Activated naive CD8-positive, alpha-beta T cell treated with anti-CD3 and anti-CD28 coated beads, Interleukin-2, amount 10 ng/mL, durations not matched to agents 7 days and 5 days (primary cell): ENCODE measurements around the gene SCAMP4. TPM values are rescaled to one million over a fixed set of nuclear protein-coding genes. Genes with fewer than 3 reads are reported as not detected.

Experiments
- ATAC-seq: fragments of 150-1000 bp; cut with Tn5 transposase; one replicate; pipeline ENCODE4 v1.10.0; 2021; ENCODE audit warnings: low read depth, moderate library complexity
- POLR2A ChIA-PET: fragments of 350-600 bp; sonication (Branson Sonifier 250); formaldehyde crosslinking; loops from one replicate; lab custom pipeline; 2021; ENCODE audit warnings: antibody characterized with exemption; lab: Charles Lee
- DNase-seq: peaks from one replicate; pipeline ENCODE4 v3.0.0; 2021
- H3K27ac Mint-ChIP-seq: one replicate; pipeline ENCODE4 v1.8.0; 2022; ENCODE audit warnings: mild to moderate bottlenecking, mixed read lengths
- H3K27me3 Mint-ChIP-seq: one replicate; pipeline ENCODE4 v1.8.0; 2022; ENCODE audit warnings: mild to moderate bottlenecking, moderate library complexity, mixed read lengths
- H3K36me3 Mint-ChIP-seq: one replicate; pipeline ENCODE4 v1.8.0; 2021; ENCODE audit warnings: mild to moderate bottlenecking, mixed read lengths
- H3K4me1 Mint-ChIP-seq: one replicate; pipeline ENCODE4 v1.8.0; 2021; ENCODE audit warnings: mixed read lengths
- H3K4me3 Mint-ChIP-seq: one replicate; pipeline ENCODE4 v1.8.0; 2022; ENCODE audit warnings: mild to moderate bottlenecking, moderate library complexity, mixed read lengths
- H3K9me3 Mint-ChIP-seq: one replicate; pipeline ENCODE4 v1.8.0; 2021; ENCODE audit warnings: mixed read lengths
- total RNA-seq, 2 experiments: library from RNA; stranded (reverse); gene quantifications; one replicate each; pipeline ENCODE4 v1.2.3, GENCODE V29; 2021

Gene SCAMP4
- total RNA-seq, 2 experiments from 2014 or later: 35.1 to 35.2 TPM

DNA sequence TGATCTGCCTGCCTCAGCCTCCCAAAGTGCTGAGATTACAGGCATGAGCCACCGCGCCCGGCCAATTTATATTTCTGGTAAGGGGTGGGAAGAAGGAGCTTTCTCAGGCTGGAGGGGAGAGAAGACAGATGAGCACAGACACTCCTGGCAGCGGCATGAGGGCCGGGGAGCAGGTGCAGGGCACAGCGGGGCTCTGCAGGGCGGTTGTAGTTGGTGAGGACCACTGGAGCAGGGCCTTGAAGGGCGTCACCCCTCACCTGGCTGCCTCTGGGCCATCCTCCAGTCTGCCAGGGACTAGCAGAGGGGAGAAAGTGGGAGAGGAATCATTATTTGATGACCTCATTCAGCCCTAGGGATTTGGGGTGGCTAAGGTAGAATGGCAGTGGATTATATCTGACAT, 27.2 kb downstream of the SCAMP4 start:
- Mint-ChIP-seq H3K27me3 (peaks cover 15% of the 10 kb centered on the region), H3K36me3 (peaks cover 19% of the 10 kb centered on the region), H3K9me3 (peaks cover 16% of the 10 kb centered on the region), H3K4me1 (peaks cover 13% of the 10 kb centered on the region), H3K27ac (no peak overlapping the region), H3K4me3 (no peak overlapping the region)
- ATAC-seq: no peak
- POLR2A ChIA-PET: interaction anchor here (0.6 to 1.8 kb wide), 4 partner anchors 29 to 79 kb away, joined by 3 to 6 read pairs (median 4); no protein-coding TSS in a partner anchor
- DNase-seq: no peak

DNA sequence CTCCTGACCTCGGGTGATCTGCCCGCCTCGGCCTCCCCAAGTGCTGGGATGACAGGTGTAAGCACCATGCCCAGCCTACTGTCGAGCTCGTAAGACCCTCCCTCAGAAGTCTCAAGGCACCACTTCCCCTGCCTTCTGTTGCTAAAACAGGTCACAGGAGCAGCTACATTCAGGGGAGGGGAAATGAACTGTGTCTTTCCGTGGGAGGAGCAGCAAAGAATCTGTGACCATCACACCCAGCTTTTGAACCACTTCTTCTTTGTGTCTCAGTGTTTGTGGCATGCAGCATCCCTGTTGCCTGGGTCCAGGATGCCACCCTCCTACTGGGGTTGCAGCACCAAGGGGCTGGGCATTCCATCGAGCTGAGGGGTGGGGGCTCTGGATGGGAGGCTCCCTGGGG, 28.0 kb downstream of the SCAMP4 start:
- H3K9me3 Mint-ChIP-seq: peaks cover 16% of the 10 kb centered on the region
- H3K27ac Mint-ChIP-seq: no peak overlapping the region
- ATAC-seq (no peak), DNase-seq (no peak)
- POLR2A ChIA-PET: interaction anchor here (0.6 to 1.8 kb wide), 2 partner anchors 30 to 36 kb away, joined by 3 to 5 read pairs; no protein-coding TSS in a partner anchor
- H3K36me3 Mint-ChIP-seq: peaks cover 19% of the 10 kb centered on the region
- H3K27me3 Mint-ChIP-seq: peaks cover 15% of the 10 kb centered on the region
- H3K4me1 Mint-ChIP-seq: peaks cover 7% of the 10 kb centered on the region
- H3K4me3 Mint-ChIP-seq: no peak overlapping the region

DNA sequence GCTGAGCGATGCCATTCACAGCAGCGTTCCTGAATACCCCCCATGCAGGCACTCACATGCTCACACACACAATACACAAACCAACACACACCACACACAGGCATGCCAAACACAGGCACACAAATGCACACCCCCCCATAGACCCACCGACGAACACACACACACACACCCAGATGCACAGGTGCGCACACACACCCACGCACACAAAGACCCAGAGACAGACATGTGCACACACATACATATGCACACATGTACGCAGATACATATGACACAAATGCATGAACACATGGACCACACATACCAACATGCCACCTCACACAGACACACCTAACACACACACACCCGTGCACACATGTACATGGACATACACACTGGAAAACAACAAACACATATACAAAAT, 28.7 kb downstream of the SCAMP4 start:
- DNase-seq: no peak
- Mint-ChIP-seq H3K36me3 (peaks cover 19% of the 10 kb centered on the region), H3K4me3 (no peak overlapping the region), H3K4me1 (peaks cover 7% of the 10 kb centered on the region), H3K9me3 (peaks cover 16% of the 10 kb centered on the region), H3K27me3 (peaks cover 13% of the 10 kb centered on the region), H3K27ac (no peak overlapping the region)
- no peak for ATAC-seq
- POLR2A ChIA-PET: no interaction called here

DNA sequence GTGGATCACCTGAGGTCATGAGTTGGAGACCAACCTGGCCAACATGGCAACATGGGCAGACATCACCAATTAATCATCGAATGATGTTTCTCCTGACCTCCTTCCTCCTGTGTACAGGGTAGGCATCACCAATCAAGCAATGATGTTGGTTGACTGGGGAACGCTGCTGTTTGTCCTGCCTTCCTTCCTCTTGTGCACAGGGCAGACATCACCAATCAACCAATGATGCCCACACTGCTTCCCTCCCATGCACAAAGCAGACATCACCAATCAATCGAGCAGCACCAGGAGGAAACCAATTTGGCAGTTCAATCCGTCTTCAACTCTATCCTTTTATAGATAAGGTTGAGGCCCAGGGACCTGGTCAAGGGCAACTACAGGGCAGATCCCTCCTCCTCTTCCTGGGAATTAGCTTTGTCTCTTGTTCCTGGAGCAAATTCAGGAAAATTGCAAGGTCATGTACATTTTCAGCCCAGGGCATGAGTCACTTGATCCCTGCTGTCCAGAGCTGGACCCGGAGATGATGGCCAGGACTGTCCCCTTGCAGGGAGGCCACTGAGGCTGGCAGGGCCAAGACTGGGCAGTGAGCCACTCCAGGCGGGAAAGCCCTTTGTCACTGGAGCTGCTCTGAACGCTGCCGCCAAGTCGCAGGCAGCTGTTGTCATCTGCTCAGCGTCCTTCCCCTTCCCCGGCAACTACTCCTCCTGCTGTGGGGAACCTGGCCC, 30.4 kb downstream of the SCAMP4 start:
- DNase-seq: no peak
- no peak overlapping the region for H3K27ac Mint-ChIP-seq
- H3K27me3 Mint-ChIP-seq: peaks cover 9% of the 10 kb centered on the region

DNA sequence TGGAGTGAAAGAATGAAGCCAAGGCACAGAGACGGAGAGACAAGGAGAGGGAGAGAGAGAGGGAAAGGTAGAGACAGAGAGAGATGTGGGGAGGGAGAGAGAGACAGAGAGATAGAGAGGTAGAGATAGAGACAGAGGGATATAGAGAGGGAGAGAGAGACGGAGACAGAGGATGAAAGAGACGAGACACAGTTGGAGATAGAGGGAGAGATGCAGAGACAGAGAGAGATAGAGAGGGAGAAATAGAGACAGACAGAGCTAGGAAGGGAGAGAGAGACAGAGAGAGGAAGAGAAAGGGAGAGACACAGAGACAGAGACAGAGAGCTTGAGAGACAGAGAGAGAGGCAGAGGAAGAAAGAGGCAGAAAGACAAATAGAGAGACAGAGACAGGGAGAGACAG, 31.2 kb downstream of the SCAMP4 start:
- Mint-ChIP-seq H3K27me3 (peaks cover 6% of the 10 kb centered on the region), H3K27ac (peak overlapping the region; percentile 67), H3K4me3 (no peak overlapping the region), H3K36me3 (peaks cover 19% of the 10 kb centered on the region), H3K9me3 (peaks cover 16% of the 10 kb centered on the region), H3K4me1 (peaks cover 15% of the 10 kb centered on the region)
- POLR2A ChIA-PET: no interaction called here
- no peak for DNase-seq
- no peak for ATAC-seq

More for the DNA sequence above, 30.4 kb downstream of the SCAMP4 start:
- H3K4me1 Mint-ChIP-seq: peaks cover 15% of the 10 kb centered on the region
- ATAC-seq: peak; percentile 10
- POLR2A ChIA-PET: no interaction called here
- H3K4me3 Mint-ChIP-seq: no peak overlapping the region
- peaks cover 19% of the 10 kb centered on the region for H3K36me3 Mint-ChIP-seq
- peaks cover 16% of the 10 kb centered on the region for H3K9me3 Mint-ChIP-seq

DNA sequence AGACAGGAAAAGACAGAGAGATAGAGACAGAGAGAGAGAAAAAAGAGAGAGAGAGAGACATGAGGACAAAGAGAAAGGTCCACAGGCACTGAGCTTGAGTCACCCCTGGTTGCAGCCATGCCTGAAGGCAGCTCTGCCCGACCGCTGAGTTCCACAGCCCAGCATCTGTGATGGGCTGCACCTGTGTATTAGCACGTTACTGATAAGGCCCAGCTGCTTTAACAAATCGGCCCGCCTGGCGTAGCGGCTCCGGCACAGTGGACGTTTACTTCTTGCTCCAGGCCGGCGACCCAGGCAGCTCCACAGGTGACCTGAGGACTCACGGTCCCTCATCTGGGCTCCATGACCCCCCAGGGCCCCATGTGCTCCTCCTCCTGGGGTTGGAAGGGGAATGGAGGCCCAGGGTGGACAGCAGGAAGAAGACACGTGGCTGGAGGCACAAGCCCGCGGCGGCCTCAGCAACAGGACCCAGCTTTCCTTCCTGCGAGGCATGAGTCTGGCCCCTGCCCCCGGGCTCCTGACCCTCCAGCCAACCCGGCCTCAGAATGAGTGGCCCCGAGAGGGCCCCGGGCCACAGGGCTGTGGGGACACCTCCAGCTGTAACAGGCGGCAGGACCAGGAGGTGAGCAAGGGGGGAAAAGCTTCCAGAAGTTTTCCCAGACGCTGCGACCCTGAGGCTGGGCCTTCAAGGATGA, 31.9 kb downstream of the SCAMP4 start:
- ATAC-seq (no peak), DNase-seq (no peak)
- H3K4me1 Mint-ChIP-seq: peaks cover 15% of the 10 kb centered on the region
- POLR2A ChIA-PET: no interaction called here
- H3K27me3 Mint-ChIP-seq: peaks cover 6% of the 10 kb centered on the region
- no peak overlapping the region for H3K4me3 Mint-ChIP-seq
- peaks cover 12% of the 10 kb centered on the region for H3K9me3 Mint-ChIP-seq
- peak overlapping the region; percentile 67 for H3K27ac Mint-ChIP-seq
- peaks cover 14% of the 10 kb centered on the region for H3K36me3 Mint-ChIP-seq

DNA sequence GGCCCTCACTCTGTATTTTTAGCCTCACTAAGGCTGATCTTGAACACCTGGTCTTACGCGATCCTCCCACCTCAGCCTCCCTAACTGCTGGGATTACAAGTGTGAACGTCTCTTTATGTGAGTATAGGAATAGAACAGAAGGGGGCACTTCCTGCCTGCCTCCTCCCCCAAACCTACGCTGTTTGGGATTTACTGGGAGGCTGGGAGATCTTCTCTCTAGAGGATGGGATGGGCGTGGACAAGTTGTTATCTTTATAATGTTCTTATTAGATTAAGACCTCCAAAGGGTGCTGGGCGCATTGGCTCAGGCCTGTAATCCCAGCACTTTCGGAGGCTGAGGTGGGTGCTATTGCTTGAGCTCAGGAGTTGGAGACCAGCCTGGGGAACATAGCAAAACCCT, 32.9 kb downstream of the SCAMP4 start:
- Mint-ChIP-seq H3K27me3 (peaks cover 3% of the 10 kb centered on the region), H3K4me1 (peaks cover 18% of the 10 kb centered on the region), H3K27ac (no peak overlapping the region), H3K4me3 (no peak overlapping the region), H3K9me3 (peaks cover 9% of the 10 kb centered on the region), H3K36me3 (peaks cover 14% of the 10 kb centered on the region)
- no peak for DNase-seq
- POLR2A ChIA-PET: interaction anchor here (0.7 to 1.2 kb wide), 2 partner anchors 42 to 124 kb away, joined by 6 read pairs; no protein-coding TSS in a partner anchor
- no peak for ATAC-seq

DNA sequence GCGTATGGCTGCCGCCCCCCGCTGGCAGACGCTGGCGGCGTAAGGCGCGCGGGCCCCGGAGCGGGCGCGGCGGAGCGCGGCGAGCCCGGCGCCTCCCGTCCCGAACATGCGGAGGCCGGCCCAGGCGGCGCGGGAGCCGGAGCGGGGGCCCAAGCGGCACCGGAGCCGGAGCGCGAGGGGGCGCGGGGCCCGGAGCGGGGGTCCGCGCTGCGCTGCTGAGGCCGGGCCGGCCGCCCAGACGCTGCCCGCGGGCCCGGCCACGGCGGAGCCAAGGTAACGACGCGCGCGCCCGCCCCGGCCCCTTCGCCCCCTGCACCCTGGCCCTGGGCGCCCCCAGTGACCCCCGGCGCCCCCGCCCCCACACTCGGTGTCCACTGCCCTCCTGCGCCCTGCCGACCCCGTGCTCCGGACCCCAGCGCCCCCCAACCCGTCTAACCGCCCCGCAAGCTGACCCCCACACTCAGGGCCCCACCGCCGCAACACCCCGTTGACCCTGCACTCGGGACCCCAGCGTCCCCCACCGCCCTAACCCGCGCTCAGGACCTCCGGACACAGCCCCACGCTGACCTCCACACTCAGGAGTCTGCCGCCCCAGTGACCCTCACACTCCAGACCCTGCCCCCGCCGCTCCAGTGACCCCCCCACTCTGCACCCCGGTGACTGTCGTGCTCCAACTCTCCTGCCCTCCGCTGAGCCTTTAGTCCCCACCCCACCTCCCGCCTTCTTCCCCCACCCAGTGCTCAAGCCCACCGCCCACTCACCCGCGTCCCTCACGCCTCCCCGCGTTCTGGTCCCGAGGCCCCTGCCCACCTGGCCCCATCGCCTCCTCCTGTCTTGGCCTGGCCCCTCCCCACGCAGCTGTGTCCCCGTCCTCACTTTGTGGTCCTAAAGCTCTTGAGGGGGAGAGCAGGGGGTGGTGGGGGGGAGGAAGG, 36.2 kb downstream of the SCAMP4 start, which contains the start of gene CSNK1G2:
Gene CSNK1G2, plus strand, starts transcription at position 27 of the 932 bp plus-strand sequence. CDS start 28,601 bp downstream, outside the sequence.
- Mint-ChIP-seq H3K4me3 (peak within 1 kb of the TSS; percentile 97), H3K9me3 (no peaks in the 10 kb centered on the region), H3K4me1 (peaks cover 24% of the 10 kb centered on the region), H3K27ac (peak within 1 kb of the TSS; percentile 95), H3K27me3 (peaks cover 3% of the 10 kb centered on the region), H3K36me3 (peaks cover 8% of the 10 kb centered on the region)
- POLR2A ChIA-PET: interaction anchor here (0.6 to 2.2 kb wide), 8 partner anchors 12 to 423 kb away, joined by 3 to 11 read pairs (median 4); partner anchors contain the start of gene ABHD17A
- ATAC-seq (peak; percentile 52), DNase-seq (no peak)

DNA sequence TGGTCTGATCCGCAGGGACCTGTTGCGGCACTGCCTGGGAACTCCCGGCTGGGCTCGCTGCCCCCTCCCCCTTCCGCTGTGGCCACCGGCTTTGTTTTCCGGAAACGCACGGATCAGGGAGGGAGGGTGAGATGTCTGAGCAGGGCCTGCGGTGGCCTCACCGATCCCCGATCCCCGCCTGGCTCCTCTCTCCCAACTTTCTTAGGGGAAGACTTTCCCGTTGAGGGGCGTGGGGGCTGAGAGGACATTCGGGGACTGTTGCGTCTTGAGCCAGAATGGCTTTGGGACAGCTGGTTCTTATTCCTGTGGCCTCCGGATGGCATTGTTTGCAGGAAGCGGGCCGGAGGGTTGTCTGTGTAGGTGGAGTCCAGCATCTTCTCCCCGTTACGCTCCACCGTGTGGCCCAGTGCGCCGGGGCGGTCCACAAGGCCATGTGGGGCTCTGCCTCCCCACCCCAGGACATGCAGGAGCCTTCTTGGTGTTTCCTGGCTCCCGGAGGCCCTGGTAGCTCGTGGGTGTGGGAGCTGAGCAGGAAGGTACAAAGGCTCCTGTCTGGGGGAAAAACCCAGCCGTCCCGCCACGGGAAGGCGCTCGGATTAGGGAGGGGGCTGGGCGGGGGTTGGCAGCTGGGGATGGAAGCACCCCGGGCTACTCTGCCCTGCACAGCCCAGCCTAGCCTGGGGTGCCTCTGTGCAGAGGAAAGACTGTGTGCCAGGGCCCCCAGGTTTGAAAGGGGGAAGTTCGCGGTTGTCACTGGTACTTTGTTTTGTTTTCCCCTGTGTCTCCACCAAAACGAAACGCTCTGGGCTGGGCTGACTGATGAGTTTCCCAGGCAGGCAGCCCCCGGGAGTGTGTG, 37.1 kb downstream of the SCAMP4 start:
- Mint-ChIP-seq H3K4me1 (peaks cover 23% of the 10 kb centered on the region), H3K9me3 (no peaks in the 10 kb centered on the region), H3K27ac (peak overlapping the region; percentile 95), H3K27me3 (no peaks in the 10 kb centered on the region), H3K36me3 (peaks cover 4% of the 10 kb centered on the region), H3K4me3 (peak overlapping the region; percentile 97)
- POLR2A ChIA-PET: interaction anchor here (0.6 to 2.2 kb wide), 13 partner anchors 11 to 422 kb away, joined by 3 to 11 read pairs (median 4); partner anchors contain the start of gene ABHD17A
- ATAC-seq (peak; percentile 48), DNase-seq (peak; percentile 81)

DNA sequence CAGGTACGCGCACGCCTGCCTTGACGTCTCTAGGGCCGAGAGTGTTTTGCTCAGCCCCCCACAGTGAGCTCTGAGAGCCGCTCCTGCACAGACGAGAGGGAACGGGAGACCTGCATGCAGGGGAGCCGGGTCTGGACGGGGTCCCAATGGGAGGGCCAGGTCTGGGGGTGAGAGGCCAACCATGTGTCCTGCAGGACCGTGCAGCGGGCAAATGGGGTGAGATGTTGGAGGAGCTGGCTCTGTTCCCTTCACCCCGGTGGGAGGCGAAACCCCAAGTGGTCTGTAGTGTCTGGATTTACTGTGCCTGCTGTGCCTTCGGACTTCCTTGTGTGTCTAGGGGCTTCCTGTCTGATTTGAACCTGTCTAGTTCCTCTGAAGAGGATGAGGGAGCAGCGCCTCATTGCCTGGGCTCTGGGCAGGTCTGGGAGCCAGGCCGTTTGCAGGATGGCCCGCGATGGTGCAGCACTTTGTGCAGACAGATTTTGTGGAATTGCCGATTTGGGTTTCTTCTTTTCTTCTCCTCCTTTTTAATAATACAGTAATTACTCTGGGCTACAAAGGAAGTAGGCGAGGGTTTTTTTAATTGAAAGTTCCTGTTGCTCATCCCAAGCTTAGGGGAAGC, 37.8 kb downstream of the SCAMP4 start:
- DNase-seq: no peak
- Mint-ChIP-seq H3K4me3 (peak overlapping the region; percentile 97), H3K27ac (peak overlapping the region; percentile 95), H3K36me3 (peaks cover 4% of the 10 kb centered on the region), H3K9me3 (no peaks in the 10 kb centered on the region), H3K4me1 (peaks cover 23% of the 10 kb centered on the region), H3K27me3 (no peaks in the 10 kb centered on the region)
- POLR2A ChIA-PET: interaction anchor here (0.6 to 2.2 kb wide), 9 partner anchors 19 to 145 kb away, joined by 3 to 11 read pairs (median 3); no protein-coding TSS in a partner anchor
- ATAC-seq: no peak

DNA sequence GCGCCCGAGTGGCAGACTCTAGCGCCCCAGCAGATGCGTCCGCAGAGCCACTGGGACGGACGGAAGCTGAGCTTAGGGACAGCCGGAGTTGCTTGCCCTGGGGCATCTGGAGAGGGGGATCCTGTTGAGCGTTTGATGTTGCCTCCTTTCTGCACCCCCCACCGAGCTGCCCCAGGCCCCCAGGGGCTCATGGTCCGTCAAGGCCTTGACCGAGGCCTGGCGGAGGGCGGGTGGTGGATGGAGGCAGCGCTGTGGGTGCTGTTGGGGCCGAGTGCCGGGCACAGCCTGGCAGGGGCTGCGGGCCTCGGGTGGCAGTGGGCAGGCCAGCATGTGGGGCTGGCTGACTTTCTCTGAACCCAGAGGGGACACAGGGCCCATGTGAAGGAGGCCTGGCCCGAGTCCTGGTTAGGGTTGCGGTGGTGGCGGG, 38.5 kb downstream of the SCAMP4 start:
- DNase-seq: no peak
- Mint-ChIP-seq H3K4me1 (peaks cover 23% of the 10 kb centered on the region), H3K36me3 (peaks cover 4% of the 10 kb centered on the region), H3K9me3 (no peaks in the 10 kb centered on the region), H3K4me3 (peak overlapping the region; percentile 97), H3K27ac (peak overlapping the region; percentile 95), H3K27me3 (no peaks in the 10 kb centered on the region)
- no peak for ATAC-seq
- POLR2A ChIA-PET: interaction anchor here (0.7 to 2.2 kb wide), 4 partner anchors 23 to 119 kb away, joined by 3 to 10 read pairs (median 5); no protein-coding TSS in a partner anchor
